ENCODE results near the gene MYCBP2.

GRCh38 chr13:77362166-77362565, 35.3 kb upstream of the MYCBP2 start:
- TF ChIP-seq CTCF (IDR thresholded peaks at IDR 0.05) (no peak), POLR2A (IDR thresholded peaks at IDR 0.05) (no peak), POLR2AphosphoS5 (IDR thresholded peaks at IDR 0.05; ENCODE audit: insufficient read depth in 1 of 2, low read depth in 1 of 2) (no peak)

Data from vagina (tissue), 2 donors.